NCI-H1105 (cell line): Measurements from ENCODE around the gene MGST2.

Experiments used
- DNase-seq: peaks from one replicate; lab custom pipeline; 2025; lab: John Stamatoyannopoulos, UW

The MGST2 gene

GRCh38 chr4:139643042-139643895 lies 22.4 kb upstream of the MGST2 start:
- no peak for DNase-seq

- no peak for DNase-seq
Observed at GRCh38 chr4:139645458-139645857, 20.2 kb upstream of the MGST2 start.

- no peak for DNase-seq
Observed at GRCh38 chr4:139647184-139647583, 18.4 kb upstream of the MGST2 start.

GRCh38 chr4:139647952-139648351 lies 17.7 kb upstream of the MGST2 start:
- DNase-seq, result no peak

- peak; percentile 18 for DNase-seq
Observed at GRCh38 chr4:139651282-139652194, 14.1 kb upstream of the MGST2 start.

- DNase-seq, result no peak
Observed at GRCh38 chr4:139654516-139654915, 11.1 kb upstream of the MGST2 start.

GRCh38 chr4:139655116-139655515 lies 10.5 kb upstream of the MGST2 start:
- no peak for DNase-seq

GRCh38 chr4:139656614-139657486 lies 8.8 kb upstream of the MGST2 start:
- peak; percentile 55 for DNase-seq

- DNase-seq, result no peak
Observed at GRCh38 chr4:139658185-139658584, 7.4 kb upstream of the MGST2 start.

- DNase-seq, result no peak
Observed at GRCh38 chr4:139658586-139659382, 6.8 kb upstream of the MGST2 start.

GRCh38 chr4:139659735-139660424 lies 5.7 kb upstream of the MGST2 start:
- no peak for DNase-seq

- no peak for DNase-seq
Observed at GRCh38 chr4:139660568-139661043, 5.0 kb upstream of the MGST2 start.

- DNase-seq, result no peak
Observed at GRCh38 chr4:139663561-139664138, 2.0 kb upstream of the MGST2 start.

- DNase-seq, result no peak
Observed at GRCh38 chr4:139664442-139664841, 1.2 kb upstream of the MGST2 start.

GRCh38 chr4:139665079-139665689 lies 435 bp upstream of the MGST2 start:
- DNase-seq, result no peak

GRCh38 chr4:139666735-139667281 lies 1.2 kb downstream of the MGST2 start:
- peak; percentile 14 for DNase-seq

GRCh38 chr4:139668036-139668435 lies 2.4 kb downstream of the MGST2 start:
- DNase-seq, result no peak

- no peak for DNase-seq
Observed at GRCh38 chr4:139668658-139669201, 3.1 kb downstream of the MGST2 start.

- DNase-seq, result no peak
Observed at GRCh38 chr4:139669335-139669734, 3.7 kb downstream of the MGST2 start.
